ENCODE results near the gene C1orf159.

The C1orf159 gene

DNA sequence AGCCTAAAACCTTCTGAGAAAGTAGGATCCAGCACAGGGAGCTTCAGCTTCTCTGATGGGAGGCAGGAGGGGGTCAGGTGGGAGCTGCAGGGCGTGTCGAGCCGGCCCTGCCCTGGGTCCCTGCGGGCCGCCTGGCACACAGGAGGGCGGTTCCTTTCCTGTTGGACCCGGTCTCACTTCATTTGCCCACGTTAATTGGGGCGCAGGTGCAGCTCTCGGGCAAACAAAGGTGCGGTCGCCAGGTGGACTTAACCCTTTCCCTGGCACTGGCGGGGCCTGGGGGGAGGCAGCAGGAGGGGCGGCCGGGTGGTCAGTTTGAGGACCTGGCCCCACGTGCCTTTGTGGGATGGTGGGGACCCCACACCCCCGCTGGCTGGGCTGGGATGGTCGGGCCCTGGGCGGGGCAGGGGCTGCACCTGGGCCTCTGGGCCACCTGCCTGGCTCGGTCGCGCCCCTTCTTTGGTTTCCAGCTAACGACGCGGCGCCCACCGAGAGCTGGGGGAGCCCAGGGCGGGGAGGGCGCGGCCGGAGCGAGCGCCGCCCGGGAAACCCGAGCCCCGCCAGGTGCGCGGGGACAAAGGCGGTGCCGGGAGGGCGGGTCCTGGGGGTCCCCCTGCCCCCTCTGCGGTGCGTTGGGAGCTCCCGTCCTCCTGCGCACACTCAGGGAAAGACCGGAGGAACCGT, 20.8 kb upstream of the C1orf159 start:
- FAIRE-seq = no peak
- no peak for DNase-seq (ENCODE audit: insufficient read length, low spot score)
- TF ChIP-seq, protein P1, sequence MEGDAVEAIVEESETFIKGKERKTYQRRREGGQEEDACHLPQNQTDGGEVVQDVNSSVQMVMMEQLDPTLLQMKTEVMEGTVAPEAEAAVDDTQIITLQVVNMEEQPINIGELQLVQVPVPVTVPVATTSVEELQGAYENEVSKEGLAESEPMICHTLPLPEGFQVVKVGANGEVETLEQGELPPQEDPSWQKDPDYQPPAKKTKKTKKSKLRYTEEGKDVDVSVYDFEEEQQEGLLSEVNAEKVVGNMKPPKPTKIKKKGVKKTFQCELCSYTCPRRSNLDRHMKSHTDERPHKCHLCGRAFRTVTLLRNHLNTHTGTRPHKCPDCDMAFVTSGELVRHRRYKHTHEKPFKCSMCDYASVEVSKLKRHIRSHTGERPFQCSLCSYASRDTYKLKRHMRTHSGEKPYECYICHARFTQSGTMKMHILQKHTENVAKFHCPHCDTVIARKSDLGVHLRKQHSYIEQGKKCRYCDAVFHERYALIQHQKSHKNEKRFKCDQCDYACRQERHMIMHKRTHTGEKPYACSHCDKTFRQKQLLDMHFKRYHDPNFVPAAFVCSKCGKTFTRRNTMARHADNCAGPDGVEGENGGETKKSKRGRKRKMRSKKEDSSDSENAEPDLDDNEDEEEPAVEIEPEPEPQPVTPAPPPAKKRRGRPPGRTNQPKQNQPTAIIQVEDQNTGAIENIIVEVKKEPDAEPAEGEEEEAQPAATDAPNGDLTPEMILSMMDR (IDR thresholded peaks at IDR 0.05; ENCODE audit: insufficient read depth, missing control alignments) = no peak

DNA sequence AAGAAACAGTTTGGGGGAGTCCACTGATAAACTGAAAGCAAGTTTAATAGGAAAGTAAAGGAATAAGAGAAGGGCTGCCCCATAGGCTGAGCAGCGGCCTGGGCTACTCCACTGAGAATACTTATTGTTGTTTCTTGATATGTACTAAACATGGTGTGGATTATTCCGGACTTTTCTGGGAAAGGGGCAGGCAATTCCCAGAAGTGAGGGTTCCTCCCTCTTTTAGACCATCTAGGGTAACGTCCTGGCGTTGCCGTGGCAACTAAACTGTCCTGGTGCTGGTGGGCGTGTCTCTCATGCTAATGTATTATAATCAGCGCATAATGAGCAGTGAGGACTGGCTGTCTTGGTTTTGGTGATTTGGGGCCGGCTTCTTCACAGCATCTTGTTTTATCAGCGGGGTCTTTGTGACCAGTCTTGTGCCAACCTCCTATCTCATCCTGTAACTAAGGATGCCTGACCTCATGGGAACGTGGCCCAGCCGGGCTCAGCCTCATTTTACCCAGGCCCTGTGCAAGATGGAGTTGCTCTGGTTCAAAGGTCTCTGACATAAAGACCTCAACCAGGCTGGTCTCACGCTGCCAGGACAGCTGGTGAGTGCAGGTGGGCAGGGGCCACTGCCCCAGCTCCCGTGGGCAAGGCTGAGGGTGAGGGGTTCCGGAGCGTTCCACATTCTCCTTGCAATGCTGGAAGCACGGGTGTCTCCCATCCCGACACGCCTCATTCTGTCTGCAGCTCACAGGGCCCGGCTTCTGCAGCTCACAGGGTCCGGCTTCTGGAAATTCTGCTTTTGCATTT, 19.6 kb upstream of the C1orf159 start:
- TF ChIP-seq, protein P1 (IDR thresholded peaks at IDR 0.05; ENCODE audit: insufficient read depth, missing control alignments) = no peak
- no peak for FAIRE-seq
- DNase-seq (ENCODE audit: insufficient read length, low spot score) = no peak

DNA sequence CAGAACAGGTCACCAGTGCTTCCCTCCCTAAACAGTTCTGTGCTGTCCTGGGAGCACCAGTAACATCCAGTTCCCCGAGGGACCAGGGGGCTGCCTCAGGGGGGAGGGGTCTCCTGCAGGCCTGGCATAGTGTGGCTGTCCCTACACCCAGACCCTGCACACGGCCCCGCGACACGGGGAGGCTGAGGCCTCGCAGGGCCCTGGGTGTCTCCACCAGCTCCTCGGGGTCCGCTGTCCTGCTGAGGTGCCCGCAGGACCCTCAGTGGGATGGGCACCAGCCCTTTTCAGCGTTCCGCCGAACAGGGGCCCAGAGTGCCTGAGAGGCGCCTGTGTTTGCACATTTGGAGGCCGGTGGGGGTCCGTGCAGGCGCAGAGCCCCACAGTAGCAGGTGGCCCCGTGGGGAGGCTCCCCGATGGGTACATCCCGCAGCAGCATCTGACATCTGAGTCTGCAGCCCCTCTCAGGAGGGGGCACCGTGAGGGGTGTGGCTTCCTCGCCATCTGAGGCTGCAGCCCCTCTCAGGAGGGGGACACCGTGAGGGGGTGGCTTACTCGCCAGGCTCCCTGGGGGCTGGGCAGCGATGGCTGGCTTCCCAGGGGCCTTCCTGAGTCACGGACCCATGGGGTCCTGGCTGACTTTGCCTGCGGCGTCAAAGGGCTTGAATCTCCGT, 18.5 kb upstream of the C1orf159 start:
- no peak for DNase-seq (ENCODE audit: insufficient read length, low spot score)
- TF ChIP-seq, protein P1 (IDR thresholded peaks at IDR 0.05; ENCODE audit: insufficient read depth, missing control alignments) = no peak
- FAIRE-seq = no peak

GRCh38 chr1:1132956-1133750, 17.3 kb upstream of the C1orf159 start:
- DNase-seq (ENCODE audit: insufficient read length, low spot score) (no peak), FAIRE-seq (no peak)
- TF ChIP-seq, protein P1 (IDR thresholded peaks at IDR 0.05; ENCODE audit: insufficient read depth, missing control alignments) = no peak

DNA sequence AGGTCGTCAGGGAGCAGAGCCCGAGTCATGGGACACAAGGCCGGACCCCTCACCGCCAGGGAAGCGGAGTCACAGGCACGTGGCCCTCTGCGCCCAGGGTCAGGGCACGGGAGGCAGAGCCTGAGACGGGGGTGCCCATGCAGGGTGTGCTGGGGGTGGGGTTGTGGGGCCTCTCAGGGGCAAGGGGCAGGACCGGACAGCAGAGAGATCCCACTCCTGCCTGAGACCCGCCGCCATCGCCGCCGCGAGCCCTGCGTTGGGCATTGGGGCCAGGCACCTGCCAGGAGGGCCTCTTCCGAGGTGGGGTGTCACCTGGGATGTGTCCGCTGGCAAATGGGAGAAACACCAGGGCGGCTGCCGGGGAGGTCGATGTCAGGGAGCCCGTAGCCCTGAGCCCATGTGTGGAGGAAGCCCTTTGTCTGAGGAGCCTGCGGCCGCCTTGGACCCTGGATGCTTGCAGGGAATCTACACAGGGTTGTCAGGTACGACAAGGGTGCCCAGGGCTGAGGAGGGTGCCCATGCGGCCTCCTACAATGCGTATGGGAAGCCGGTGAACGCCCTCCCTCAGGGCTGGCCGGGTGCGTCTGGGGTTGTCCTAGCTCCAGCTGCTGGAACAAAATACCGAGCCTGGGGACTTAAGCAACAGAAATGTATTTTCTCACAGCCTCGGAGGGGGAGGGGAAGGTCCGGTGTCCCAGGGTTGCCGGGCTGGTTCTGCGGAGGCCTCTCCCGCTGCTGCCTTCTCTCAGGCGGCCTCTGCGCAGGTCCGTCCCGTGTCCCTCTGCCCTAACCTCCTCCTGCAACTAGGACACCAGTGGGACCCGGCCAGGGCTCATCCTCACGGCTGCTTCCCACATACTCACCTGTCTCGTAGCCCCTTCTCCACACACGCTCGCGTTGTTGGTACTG, 16.4 kb upstream of the C1orf159 start:
- FAIRE-seq (no peak), DNase-seq (ENCODE audit: insufficient read length, low spot score) (no peak)
- TF ChIP-seq, protein P1 (IDR thresholded peaks at IDR 0.05; ENCODE audit: insufficient read depth, missing control alignments) = no peak

Measured in D721Med (cell line).